Osteoblast (primary cell): Measurements from ENCODE around the gene FAM234A. TPM values are rescaled to one million over a fixed set of nuclear protein-coding genes. Genes with fewer than 3 reads are reported as not detected.
A peak's percentile ranks its signal among the peaks of the same experiment; 100 is the strongest.

Experiments used
- DNase-seq: peaks from one replicate; pipeline ENCODE4 v3.0.0; 2011; ENCODE audit warnings: low spot score, mixed read lengths; ENCODE audit not compliant: insufficient read length; ENCODE audit errors: missing footprints
- H2AFZ ChIP-seq: 2 replicates; pipeline ENCODE4 v1.6.0; 2011; ENCODE audit warnings: mild to moderate bottlenecking, low read length
- H3K27ac ChIP-seq: 2 replicates; pipeline ENCODE4 v1.5.1; 2011; ENCODE audit warnings: mild to moderate bottlenecking, low read depth, low read length, moderate library complexity
- H3K27me3 ChIP-seq: 2 replicates; pipeline ENCODE4 v1.6.0; 2012; ENCODE audit warnings: mild to moderate bottlenecking, control low read depth, inconsistent platforms, low read length, moderate library complexity; ENCODE audit not compliant: insufficient read depth
- H3K36me3 ChIP-seq: 2 replicates; pipeline ENCODE4 v1.5.1; 2011; ENCODE audit warnings: mild to moderate bottlenecking, low read length, control low read depth, moderate library complexity; ENCODE audit not compliant: insufficient read depth
- H3K4me1 ChIP-seq: 2 replicates; pipeline ENCODE4 v1.5.1; 2011; ENCODE audit warnings: mild to moderate bottlenecking, low read length, control low read depth, moderate library complexity; ENCODE audit not compliant: insufficient read depth
- H3K4me2 ChIP-seq: 2 replicates; pipeline ENCODE4 v1.6.0; 2011; ENCODE audit warnings: mild to moderate bottlenecking, low read length; ENCODE audit not compliant: insufficient read depth
- H3K4me3 ChIP-seq: fragments of 200-600 bp; sonication (generic); 3 replicates; pipeline ENCODE4 v1.5.1; 2012; ENCODE audit warnings: mild to moderate bottlenecking, low read length, inconsistent platforms; ENCODE audit not compliant: insufficient read depth
- H3K79me2 ChIP-seq: 2 replicates; pipeline ENCODE4 v1.6.0; 2012; ENCODE audit warnings: mild to moderate bottlenecking, low read length, control low read depth, inconsistent platforms; ENCODE audit not compliant: insufficient read depth
- H3K9me3 ChIP-seq: 2 replicates; pipeline ENCODE4 v1.5.1; 2011; ENCODE audit warnings: low read depth, low read length, control low read depth
- H4K20me1 ChIP-seq: 2 replicates; pipeline ENCODE4 v1.6.0; 2012; ENCODE audit warnings: mild to moderate bottlenecking, low read length, control low read depth; ENCODE audit not compliant: insufficient read depth
- total RNA-seq: library from RNA; depleted of rRNA; stranded (reverse); fragments of >200 nt; gene quantifications from 2 replicates; pipeline ENCODE4 v1.2.3, GENCODE V29; 2012
- TF ChIP-seq, protein P1 (sequence below): IDR thresholded peaks from 2 replicates; pipeline ENCODE4 v1.5.1; 2011; ENCODE audit warnings: mild to moderate bottlenecking, low read depth, low read length, moderate library complexity; ENCODE audit errors: extremely low read depth

The FAM234A gene
- total RNA-seq, 1 donor: 113 TPM

DNA sequence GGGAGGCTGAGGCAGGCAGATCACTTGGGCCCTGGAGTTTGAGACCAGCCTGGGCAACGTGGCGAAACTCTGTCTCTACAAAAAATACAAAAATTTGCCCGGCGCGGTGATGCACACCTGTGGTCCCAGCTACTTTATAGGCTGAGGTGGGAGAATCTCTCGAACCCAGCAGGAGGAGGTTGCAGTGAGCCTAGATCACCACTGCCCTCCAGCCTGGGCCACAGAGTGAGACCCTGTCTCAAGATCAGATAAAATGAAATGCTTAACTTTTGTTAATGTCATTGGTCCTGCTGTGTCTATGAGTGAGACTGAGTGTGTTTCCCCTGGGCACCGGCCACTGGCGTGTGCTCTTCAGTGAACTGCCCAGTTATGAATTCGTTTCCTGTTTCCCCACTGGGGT lies 10.5 kb downstream of the FAM234A start:
- TF ChIP-seq, protein P1, sequence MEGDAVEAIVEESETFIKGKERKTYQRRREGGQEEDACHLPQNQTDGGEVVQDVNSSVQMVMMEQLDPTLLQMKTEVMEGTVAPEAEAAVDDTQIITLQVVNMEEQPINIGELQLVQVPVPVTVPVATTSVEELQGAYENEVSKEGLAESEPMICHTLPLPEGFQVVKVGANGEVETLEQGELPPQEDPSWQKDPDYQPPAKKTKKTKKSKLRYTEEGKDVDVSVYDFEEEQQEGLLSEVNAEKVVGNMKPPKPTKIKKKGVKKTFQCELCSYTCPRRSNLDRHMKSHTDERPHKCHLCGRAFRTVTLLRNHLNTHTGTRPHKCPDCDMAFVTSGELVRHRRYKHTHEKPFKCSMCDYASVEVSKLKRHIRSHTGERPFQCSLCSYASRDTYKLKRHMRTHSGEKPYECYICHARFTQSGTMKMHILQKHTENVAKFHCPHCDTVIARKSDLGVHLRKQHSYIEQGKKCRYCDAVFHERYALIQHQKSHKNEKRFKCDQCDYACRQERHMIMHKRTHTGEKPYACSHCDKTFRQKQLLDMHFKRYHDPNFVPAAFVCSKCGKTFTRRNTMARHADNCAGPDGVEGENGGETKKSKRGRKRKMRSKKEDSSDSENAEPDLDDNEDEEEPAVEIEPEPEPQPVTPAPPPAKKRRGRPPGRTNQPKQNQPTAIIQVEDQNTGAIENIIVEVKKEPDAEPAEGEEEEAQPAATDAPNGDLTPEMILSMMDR: no peak
- Histone ChIP-seq H3K27me3 (no peaks in the 10 kb centered on the region), H3K4me2 (no peak overlapping the region), H3K79me2 (peaks cover 35% of the 10 kb centered on the region), H3K4me3 (no peak overlapping the region), H2AFZ (no peak overlapping the region), H3K36me3 (peaks cover under 1% of the 10 kb centered on the region), H3K27ac (no peak overlapping the region), H3K9me3 (no peaks in the 10 kb centered on the region), H4K20me1 (peaks cover 21% of the 10 kb centered on the region), H3K4me1 (no peaks in the 10 kb centered on the region)
- DNase-seq: no peak

GRCh38 chr16:247027-247426 lies 12.4 kb downstream of the FAM234A start:
- DNase-seq: no peak
- H3K36me3 ChIP-seq: peaks cover 5% of the 10 kb centered on the region
- TF ChIP-seq, protein P1: no peak
- H3K4me3 ChIP-seq: no peak overlapping the region
- peaks cover 14% of the 10 kb centered on the region for H4K20me1 ChIP-seq
- no peak overlapping the region for H3K4me2 ChIP-seq
- H3K27ac ChIP-seq: no peak overlapping the region
- no peaks in the 10 kb centered on the region for H3K4me1 ChIP-seq
- peaks cover 19% of the 10 kb centered on the region for H3K79me2 ChIP-seq
- no peaks in the 10 kb centered on the region for H3K27me3 ChIP-seq
- no peak overlapping the region for H2AFZ ChIP-seq
- H3K9me3 ChIP-seq: no peaks in the 10 kb centered on the region

DNA sequence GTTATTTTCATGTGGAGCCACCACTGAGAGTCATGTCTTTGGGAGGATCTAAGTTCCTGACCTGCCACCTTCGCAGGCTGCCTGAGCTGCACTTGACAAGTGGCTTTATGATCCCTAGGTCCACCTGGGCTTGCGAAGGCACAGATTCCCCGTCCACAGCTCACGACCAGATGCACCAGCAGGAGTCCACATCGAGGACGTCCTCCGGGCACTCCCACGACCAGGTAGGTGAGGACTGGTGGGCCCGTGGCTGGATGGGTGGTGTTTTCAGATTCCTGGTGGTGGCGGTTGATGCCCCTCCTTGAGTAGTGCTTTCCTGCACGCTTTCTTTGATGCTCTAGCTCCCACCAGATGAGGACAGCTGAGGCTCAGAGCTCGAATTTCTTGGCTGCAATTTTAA lies 14.8 kb downstream of the FAM234A start:
- H3K27ac ChIP-seq: no peak overlapping the region
- TF ChIP-seq, protein P1: no peak
- no peaks in the 10 kb centered on the region for H3K4me1 ChIP-seq
- peaks cover 8% of the 10 kb centered on the region for H3K36me3 ChIP-seq
- no peak overlapping the region for H3K4me2 ChIP-seq
- no peak overlapping the region for H2AFZ ChIP-seq
- H3K4me3 ChIP-seq: no peak overlapping the region
- H3K79me2 ChIP-seq: peaks cover 4% of the 10 kb centered on the region
- H3K27me3 ChIP-seq: no peaks in the 10 kb centered on the region
- no peaks in the 10 kb centered on the region for H3K9me3 ChIP-seq
- peaks cover 3% of the 10 kb centered on the region for H4K20me1 ChIP-seq
- peak; percentile 32 for DNase-seq

GRCh38 chr16:252366-253337 lies 18.0 kb downstream of the FAM234A start:
- no peak overlapping the region for H3K4me2 ChIP-seq
- no peaks in the 10 kb centered on the region for H3K4me1 ChIP-seq
- no peaks in the 10 kb centered on the region for H4K20me1 ChIP-seq
- no peaks in the 10 kb centered on the region for H3K79me2 ChIP-seq
- no peak overlapping the region for H2AFZ ChIP-seq
- H3K36me3 ChIP-seq: peaks cover 16% of the 10 kb centered on the region
- H3K27me3 ChIP-seq: no peaks in the 10 kb centered on the region
- DNase-seq: peak; percentile 43
- TF ChIP-seq, protein P1: no peak
- H3K9me3 ChIP-seq: no peaks in the 10 kb centered on the region
- H3K4me3 ChIP-seq: no peak overlapping the region
- H3K27ac ChIP-seq: no peak overlapping the region
